Peyer's patch (tissue), 4 donors: Measurements from ENCODE around the gene GFOD2. TPM values are rescaled to one million over a fixed set of nuclear protein-coding genes. Genes with fewer than 3 reads are reported as not detected.

Source experiments
- DNase-seq, 3 donors: peaks; one replicate each; pipeline ENCODE4 v3.0.0-alpha.2; 2017 to 2019
- H3K27ac ChIP-seq, 4 donors: fragments of 200-600 bp; sonication (generic); one replicate each; pipeline ENCODE4 v1.5.1; 2016 to 2019
- H3K27me3 ChIP-seq, 2 donors: fragments of 200-600 bp; sonication (generic); one replicate each; pipeline ENCODE4 v1.5.1; 2019
- H3K36me3 ChIP-seq, 3 donors: fragments of 200-600 bp; sonication (generic); one replicate each; pipeline ENCODE4 v1.5.1; 2016 to 2019
- H3K4me1 ChIP-seq, 4 donors: fragments of 200-600 bp; sonication (generic); one replicate each; pipeline ENCODE4 v1.5.1; 2016 to 2019
- H3K4me3 ChIP-seq, 4 donors: fragments of 200-600 bp; sonication (generic); 1 replicate in 3 of 4; 2 replicates in 1 of 4; pipeline ENCODE4 v1.5.1; 2016 to 2019; ENCODE audit warnings: mild to moderate bottlenecking in 1 of 4
- H3K9me3 ChIP-seq, 4 donors: fragments of 200-600 bp; sonication (generic); one replicate each; pipeline ENCODE4 v1.5.1; 2016 to 2019; ENCODE audit warnings: mild to moderate bottlenecking in 1 of 4
- CTCF ChIP-seq, 6 experiments: fragments of 450-650 bp in 4 of 6; fragments of 200-600 bp in 2 of 6; sonication (generic) in 1 of 6; IDR thresholded peaks; one replicate each; pipeline ENCODE4 v1.5.1; 2017 to 2019; ENCODE audit warnings: antibody characterized with exemption in 6 of 6, mild to moderate bottlenecking in 3 of 6, moderate library complexity in 1 of 6
- POLR2A ChIP-seq, 2 donors: fragments of 450-650 bp; IDR thresholded peaks; one replicate each; pipeline ENCODE4 v1.5.1; 2017; ENCODE audit warnings: antibody characterized with exemption in 2 of 2, mild to moderate bottlenecking in 2 of 2, moderate library complexity in 2 of 2
- total RNA-seq, 4 donors: library from RNA; depleted of rRNA; stranded (reverse); fragments of >200 nt; gene quantifications; one replicate each; pipeline ENCODE4 v1.1.0, GENCODE V29; 2016

The GFOD2 gene
- total RNA-seq, 4 donors from 2014 or later, result 9.9 to 40.7 (median 24.6) TPM

- Histone ChIP-seq H3K9me3 (no peaks in the 10 kb centered on the region), H3K4me3 (no peak overlapping the region), H3K27me3 (peaks cover 0 to 37% of the 10 kb centered on the region in 2 donors), H3K4me1 (peaks cover 0 to 21% (median 1%) of the 10 kb centered on the region in 4 donors), H3K36me3 (no peaks in the 10 kb centered on the region), H3K27ac (no peak overlapping the region)
- DNase-seq, result no peak
- TF ChIP-seq POLR2A (IDR thresholded peaks at IDR 0.05), result no peak
- TF ChIP-seq CTCF (IDR thresholded peaks at IDR 0.05), result no peak
Measured at GRCh38 chr16:67651039-67651438, 68.1 kb downstream of the GFOD2 start.

DNA sequence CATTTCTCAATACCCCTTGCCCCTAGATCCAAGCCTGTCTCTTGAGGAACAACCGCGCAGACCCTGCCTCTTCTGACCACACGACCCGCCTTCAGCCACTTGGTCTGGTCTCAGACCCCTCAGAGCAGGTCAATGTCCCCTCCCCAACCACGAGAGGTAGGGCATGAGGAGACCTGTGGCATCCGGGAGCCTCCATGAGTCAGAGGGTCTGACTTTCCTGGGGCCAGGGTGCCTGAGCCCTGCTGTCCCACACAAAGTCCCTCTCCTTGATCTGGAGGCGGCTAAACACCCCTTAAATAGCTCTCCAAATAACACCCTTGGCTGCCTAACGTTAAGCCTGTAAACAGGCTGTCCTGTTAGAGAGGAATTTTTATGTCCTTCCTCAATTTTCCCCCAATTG lies 69.1 kb downstream of the GFOD2 start:
- no peak for TF ChIP-seq POLR2A (IDR thresholded peaks at IDR 0.05)
- TF ChIP-seq CTCF (IDR thresholded peaks at IDR 0.05), result no peak
- Histone ChIP-seq H3K4me1 (peaks cover 0 to 23% (median 5%) of the 10 kb centered on the region in 4 donors), H3K27me3 (peaks cover 0 to 41% of the 10 kb centered on the region in 2 donors), H3K4me3 (no peak overlapping the region), H3K36me3 (no peaks in the 10 kb centered on the region), H3K27ac (no peak overlapping the region), H3K9me3 (no peaks in the 10 kb centered on the region)
- no peak for DNase-seq

DNA sequence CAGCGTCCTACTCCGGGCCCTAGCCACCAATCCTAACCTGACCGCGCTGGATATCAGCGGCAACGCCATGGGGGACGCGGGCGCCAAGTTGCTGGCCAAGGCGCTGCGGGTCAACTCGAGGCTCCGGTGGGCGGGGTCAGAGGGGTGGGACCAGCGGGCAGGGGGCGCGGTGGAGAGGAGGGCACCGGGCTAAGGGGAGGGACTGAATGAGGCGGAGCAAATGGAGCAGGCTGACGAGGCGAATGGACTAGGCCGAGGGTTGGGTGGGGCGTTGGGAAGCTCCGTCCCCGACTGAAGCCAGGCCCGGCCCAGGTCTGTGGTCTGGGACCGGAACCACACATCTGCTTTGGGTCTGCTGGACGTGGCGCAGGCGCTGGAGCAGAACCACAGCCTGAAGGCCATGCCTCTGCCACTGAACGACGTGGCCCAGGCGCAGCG lies 69.6 kb downstream of the GFOD2 start:
- Histone ChIP-seq H3K27ac (no peak overlapping the region), H3K4me1 (peaks cover 0 to 28% (median 5%) of the 10 kb centered on the region in 4 donors), H3K36me3 (no peaks in the 10 kb centered on the region), H3K4me3 (no peak overlapping the region), H3K27me3 (peaks cover 0 to 40% of the 10 kb centered on the region in 2 donors), H3K9me3 (no peaks in the 10 kb centered on the region)
- TF ChIP-seq CTCF (IDR thresholded peaks at IDR 0.05) (no peak), POLR2A (IDR thresholded peaks at IDR 0.05) (no peak)
- peak in 1 of 3 donors; percentile 58 for DNase-seq

DNA sequence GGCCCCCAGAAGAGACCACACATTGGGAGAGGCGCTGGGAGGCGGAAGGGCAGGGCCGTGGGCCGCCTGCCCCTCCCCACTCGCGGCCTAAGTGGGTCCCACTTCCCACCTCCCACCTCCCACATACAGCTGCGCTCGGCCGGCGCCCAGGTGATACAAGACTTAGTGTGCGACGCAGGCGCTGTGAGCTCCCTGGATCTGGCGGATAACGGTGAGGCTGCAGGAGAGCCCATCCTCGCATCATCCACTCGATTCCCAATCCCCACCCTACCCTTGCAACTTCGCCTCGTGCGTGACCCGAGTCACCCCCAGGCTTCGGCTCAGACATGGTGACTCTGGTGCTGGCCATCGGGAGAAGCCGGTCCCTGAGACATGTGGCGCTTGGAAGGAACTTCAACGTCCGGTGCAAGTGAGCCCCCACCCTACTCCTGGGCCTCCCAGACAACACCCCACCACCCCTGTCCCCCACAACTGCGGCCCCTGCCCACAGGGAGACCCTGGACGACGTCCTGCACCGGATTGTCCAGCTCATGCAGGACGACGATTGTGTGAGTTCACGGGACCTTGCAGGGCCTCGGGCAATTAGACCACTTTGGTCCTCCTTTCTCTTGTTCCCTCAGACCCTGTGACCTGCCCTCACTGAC lies 70.2 kb downstream of the GFOD2 start:
- H3K4me1 ChIP-seq, result peaks cover 0 to 27% (median 5%) of the 10 kb centered on the region in 4 donors
- H3K27me3 ChIP-seq, result peaks cover 0 to 34% of the 10 kb centered on the region in 2 donors
- no peak for DNase-seq
- no peaks in the 10 kb centered on the region for H3K36me3 ChIP-seq
- H3K4me3 ChIP-seq, result no peak overlapping the region
- TF ChIP-seq POLR2A (IDR thresholded peaks at IDR 0.05), result no peak
- TF ChIP-seq CTCF (IDR thresholded peaks at IDR 0.05), result no peak
- no peaks in the 10 kb centered on the region for H3K9me3 ChIP-seq
- no peak overlapping the region for H3K27ac ChIP-seq

DNA sequence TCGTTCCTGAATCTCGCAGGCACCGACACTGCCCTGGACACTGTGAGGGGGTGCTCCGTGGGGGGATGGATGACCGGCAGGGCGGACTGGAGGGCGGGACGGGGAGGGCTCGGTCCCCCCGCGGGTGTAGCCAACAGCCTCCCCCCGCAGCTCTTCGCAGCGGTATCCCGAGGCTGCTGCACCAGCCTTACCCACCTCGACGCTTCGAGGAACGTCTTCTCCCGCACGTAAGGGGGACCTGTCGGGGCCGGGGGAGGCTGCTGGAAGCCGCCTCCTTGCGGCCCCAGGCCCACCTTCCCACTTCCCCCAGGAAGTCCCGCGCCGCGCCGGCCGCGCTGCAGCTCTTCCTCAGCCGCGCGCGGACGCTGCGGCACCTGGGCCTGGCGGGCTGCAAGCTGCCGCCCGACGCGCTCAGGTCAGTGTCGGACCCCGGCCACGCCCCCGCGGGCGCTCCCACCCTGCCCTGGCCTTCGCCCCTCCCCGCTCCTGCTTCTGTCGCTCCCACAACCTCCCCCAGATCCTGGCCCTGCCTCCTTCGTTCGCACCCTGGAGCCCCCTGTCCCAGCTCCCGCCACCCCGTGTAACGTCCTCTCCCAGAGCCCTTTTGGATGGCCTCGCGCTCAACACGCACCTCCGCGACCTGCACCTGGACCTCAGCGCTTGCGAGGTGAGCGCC lies 70.9 kb downstream of the GFOD2 start:
- peaks cover 0 to 21% (median 5%) of the 10 kb centered on the region in 4 donors for H3K4me1 ChIP-seq
- no peak for TF ChIP-seq CTCF (IDR thresholded peaks at IDR 0.05)
- no peak for TF ChIP-seq POLR2A (IDR thresholded peaks at IDR 0.05)
- no peak overlapping the region for H3K4me3 ChIP-seq
- no peak for DNase-seq
- H3K27me3 ChIP-seq, result peaks cover 0 to 27% of the 10 kb centered on the region in 2 donors
- no peaks in the 10 kb centered on the region for H3K9me3 ChIP-seq
- no peak overlapping the region for H3K27ac ChIP-seq
- H3K36me3 ChIP-seq, result no peaks in the 10 kb centered on the region
